GM12878 (cell line): ENCODE results near the gene ASB6.
"Not testable (repeated sequence)": the region's sequence is repeated elsewhere in the genome, so short reads cannot be mapped to it uniquely, and the experiment has no call there.

ENCODE experiments used
- ASH2L ChIP-seq: fragments of 300-600, 200-600 bp; sonication (generic); IDR thresholded peaks from 2 replicates; pipeline ENCODE4 v1.6.1; 2017; ENCODE audit warnings: low read depth, mild to moderate bottlenecking, borderline replicate concordance
- BRCA1 ChIP-seq: IDR thresholded peaks from 2 replicates; pipeline ENCODE4 v1.6.1; 2011; ENCODE audit warnings: low read depth, low read length, improper control_type of control experiment
- CREM ChIP-seq: IDR thresholded peaks from 2 replicates; pipeline ENCODE4 v1.6.1; 2014; ENCODE audit warnings: antibody characterized with exemption, low read depth
- HCFC1 ChIP-seq: fragments of 150-350 bp; IDR thresholded peaks from 2 replicates; pipeline ENCODE4 v1.6.1; 2014; ENCODE audit warnings: low read length
- PAX5 ChIP-seq: IDR thresholded peaks from 2 replicates; pipeline ENCODE4 v1.6.1; 2011; ENCODE audit warnings: low read depth, low read length, borderline replicate concordance
- POLR2A ChIP-seq: IDR thresholded peaks from 2 replicates; pipeline ENCODE4 v1.6.1; 2011; ENCODE audit warnings: low read depth, mild to moderate bottlenecking, low read length
- RAD21 ChIP-seq: IDR thresholded peaks from 2 replicates; pipeline ENCODE4 v1.6.1; 2011; ENCODE audit warnings: mild to moderate bottlenecking, low read depth, low read length, moderate library complexity; ENCODE audit not compliant: insufficient read depth
- SIX5 ChIP-seq: IDR thresholded peaks from 2 replicates; pipeline ENCODE4 v1.6.1; 2011; ENCODE audit warnings: mild to moderate bottlenecking, low read depth, low read length, moderate library complexity; ENCODE audit not compliant: severe bottlenecking
- SMC3 ChIP-seq: IDR thresholded peaks from 2 replicates; pipeline ENCODE4 v1.6.1; 2011; ENCODE audit warnings: low read length, improper control_type of control experiment, borderline replicate concordance
- SREBF2 ChIP-seq: IDR thresholded peaks from 2 replicates; pipeline ENCODE4 v1.6.1; 2012; ENCODE audit warnings: mild to moderate bottlenecking, low read length
- SUZ12 ChIP-seq: fragments of 200-600 bp; sonication (generic); IDR thresholded peaks from one replicate; pipeline ENCODE4 v1.6.1; 2018; ENCODE audit warnings: antibody characterized with exemption, mild to moderate bottlenecking; ENCODE audit not compliant: unreplicated experiment
- TF ChIP-seq, protein P1 (sequence below), 3 experiments: IDR thresholded peaks in 2 of 3; conservative IDR thresholded peaks in 1 of 3; 2 replicates each; pipeline ENCODE4 v1.5.1; 2011; ENCODE audit warnings: low read depth in 3 of 3, low read length in 3 of 3, mild to moderate bottlenecking in 3 of 3, control low read depth in 2 of 3, moderate library complexity in 2 of 3, inconsistent platforms in 1 of 3, mixed read lengths in 1 of 3; ENCODE audit not compliant: control insufficient read depth in 2 of 3, insufficient read depth in 1 of 3; ENCODE audit errors: extremely low read depth in 1 of 3

DNA sequence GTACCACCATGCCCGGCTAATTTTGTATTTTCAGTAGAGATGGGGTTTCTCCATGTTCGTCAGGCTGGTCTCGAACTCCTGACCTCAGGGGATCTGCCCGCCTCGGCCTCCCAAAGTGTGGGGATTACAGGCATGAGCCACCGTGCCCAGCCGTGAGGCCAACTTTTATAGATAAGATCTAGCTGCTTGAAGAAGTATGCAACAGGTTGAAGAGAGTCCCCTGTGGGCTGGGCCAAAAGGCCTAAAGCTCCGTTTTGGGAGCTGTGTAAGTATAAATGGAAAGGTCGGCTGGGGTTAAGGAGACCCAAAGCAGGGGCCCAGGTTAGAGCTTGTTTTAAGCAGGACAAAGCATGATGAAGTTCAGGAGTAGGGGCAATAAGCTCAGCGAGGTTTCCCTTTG lies 49.2 kb downstream of the ASB6 start:
- not testable (repeated sequence) for TF ChIP-seq RAD21, HCFC1, SREBF2, POLR2A, ASH2L, SMC3, SIX5, SUZ12, CREM, PAX5, BRCA1
- TF ChIP-seq, protein P1, sequence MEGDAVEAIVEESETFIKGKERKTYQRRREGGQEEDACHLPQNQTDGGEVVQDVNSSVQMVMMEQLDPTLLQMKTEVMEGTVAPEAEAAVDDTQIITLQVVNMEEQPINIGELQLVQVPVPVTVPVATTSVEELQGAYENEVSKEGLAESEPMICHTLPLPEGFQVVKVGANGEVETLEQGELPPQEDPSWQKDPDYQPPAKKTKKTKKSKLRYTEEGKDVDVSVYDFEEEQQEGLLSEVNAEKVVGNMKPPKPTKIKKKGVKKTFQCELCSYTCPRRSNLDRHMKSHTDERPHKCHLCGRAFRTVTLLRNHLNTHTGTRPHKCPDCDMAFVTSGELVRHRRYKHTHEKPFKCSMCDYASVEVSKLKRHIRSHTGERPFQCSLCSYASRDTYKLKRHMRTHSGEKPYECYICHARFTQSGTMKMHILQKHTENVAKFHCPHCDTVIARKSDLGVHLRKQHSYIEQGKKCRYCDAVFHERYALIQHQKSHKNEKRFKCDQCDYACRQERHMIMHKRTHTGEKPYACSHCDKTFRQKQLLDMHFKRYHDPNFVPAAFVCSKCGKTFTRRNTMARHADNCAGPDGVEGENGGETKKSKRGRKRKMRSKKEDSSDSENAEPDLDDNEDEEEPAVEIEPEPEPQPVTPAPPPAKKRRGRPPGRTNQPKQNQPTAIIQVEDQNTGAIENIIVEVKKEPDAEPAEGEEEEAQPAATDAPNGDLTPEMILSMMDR (IDR thresholded peaks at IDR 0.05 in 2 of 3, conservative IDR thresholded peaks at IDR 0.05 in 1 of 3; ENCODE audit: control insufficient read depth in 2 of 3, extremely low read depth in 1 of 3, insufficient read depth in 1 of 3, low read depth in 3 of 3, low read length in 3 of 3) = not testable (repeated sequence)
